GM21515 (cell line): ENCODE measurements around the gene MMP17.
"Not testable (repeated sequence)": the region's sequence is repeated elsewhere in the genome, so short reads cannot be mapped to it uniquely, and the experiment has no call there.

Experiments
- ATAC-seq: cut with Tn5 transposase; IDR thresholded peaks from one replicate; pipeline ENCODE4 v1.9.1; 2021; ENCODE audit not compliant: unreplicated experiment

The MMP17 gene

DNA sequence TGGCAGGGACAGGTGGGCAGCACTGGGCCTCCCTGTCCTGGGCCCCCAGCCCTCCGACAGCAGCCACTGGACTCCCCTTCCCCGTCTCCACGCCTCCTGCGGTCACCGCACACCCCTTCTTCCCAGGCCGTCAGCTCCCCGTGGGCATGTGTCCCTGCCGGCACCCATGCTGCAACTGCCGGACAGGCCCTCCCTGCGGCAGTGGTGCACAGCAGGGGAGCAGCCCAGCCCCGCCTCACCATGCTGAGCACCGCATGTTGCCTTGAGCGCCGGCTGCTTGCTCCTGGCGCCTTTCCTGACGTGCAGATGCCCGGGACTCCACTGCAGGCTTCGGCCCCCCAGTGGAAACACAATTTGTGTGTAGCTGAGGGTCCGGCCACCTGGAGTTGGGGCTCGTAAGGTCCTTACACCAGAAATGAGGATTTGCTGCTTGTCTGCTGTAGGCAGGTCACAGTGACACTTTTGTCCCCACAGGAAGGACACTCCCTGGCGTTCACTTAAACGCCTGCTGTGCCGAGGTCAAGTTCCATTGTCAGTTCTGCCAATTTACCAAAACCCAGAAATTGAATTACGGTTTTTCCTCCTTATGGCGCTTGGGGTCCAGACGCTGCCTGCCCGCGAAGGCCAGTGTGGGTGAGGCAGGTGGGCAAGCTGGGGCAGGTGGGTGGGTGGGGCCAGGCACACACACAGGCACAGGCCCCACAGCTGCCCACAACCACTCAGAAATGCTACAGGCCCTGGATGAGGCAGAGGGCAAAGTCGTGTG is 28.2 kb upstream of the MMP17 start:
- ATAC-seq, result no peak

GRCh38 chr12:131800594-131801135 is 27.5 kb upstream of the MMP17 start:
- no peak for ATAC-seq

DNA sequence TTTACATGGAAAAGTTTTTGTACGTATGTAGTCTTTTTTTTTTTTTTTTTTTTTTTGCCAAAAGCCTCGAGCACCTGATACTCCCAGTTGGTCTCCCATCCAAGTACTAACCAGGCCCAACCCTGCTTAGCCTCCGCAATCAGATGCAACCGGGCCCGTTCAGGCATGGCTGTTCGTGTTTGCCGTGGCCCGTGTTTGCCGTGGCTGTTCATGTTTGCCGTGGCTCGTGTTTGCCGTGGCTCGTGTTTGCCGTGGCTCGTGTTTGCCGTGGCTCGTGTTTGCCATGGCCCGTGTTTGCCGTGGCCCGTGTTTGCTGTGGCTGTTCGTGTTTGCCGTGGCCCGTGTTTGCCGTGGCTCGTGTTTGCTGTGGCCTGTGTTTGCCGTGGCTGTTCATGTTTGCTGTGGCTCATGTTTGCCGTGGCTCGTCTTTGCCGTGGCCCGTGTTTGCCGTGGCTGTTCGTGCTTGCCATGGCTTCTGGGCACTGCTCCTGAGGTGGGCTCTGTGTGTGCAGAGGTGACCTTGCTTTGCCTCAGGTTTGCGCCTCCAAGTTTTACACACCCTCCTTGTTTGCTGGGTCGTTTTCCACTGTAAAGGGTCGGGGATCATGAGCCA is 26.8 kb upstream of the MMP17 start:
- ATAC-seq, result no peak

DNA sequence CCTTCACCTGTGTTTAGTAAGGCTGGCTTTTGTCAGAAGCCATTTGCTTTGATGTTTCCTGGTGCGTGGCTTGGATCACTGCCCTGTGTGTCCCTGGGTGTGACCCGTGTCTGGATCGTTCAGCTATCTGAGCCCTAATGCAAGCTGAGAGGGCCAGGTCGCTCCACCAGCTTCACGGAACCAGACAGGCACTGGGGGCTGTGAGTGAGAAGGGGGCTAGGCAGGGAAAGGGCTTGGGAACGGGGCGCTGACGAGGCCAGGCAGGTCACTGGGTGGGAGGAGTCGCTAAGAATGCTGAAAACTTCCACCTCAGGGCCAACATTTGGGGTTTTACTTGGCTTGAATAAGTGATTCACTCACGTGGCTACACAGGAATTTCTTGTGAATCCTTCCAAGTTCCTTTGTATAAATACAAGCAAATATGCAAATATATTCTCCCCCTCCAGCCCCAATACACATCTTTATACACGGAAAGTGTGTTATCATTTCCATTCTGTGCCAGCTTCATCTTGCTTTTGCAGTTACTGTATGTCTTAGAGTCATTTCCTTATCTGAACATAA is 24.2 kb upstream of the MMP17 start:
- no peak for ATAC-seq

DNA sequence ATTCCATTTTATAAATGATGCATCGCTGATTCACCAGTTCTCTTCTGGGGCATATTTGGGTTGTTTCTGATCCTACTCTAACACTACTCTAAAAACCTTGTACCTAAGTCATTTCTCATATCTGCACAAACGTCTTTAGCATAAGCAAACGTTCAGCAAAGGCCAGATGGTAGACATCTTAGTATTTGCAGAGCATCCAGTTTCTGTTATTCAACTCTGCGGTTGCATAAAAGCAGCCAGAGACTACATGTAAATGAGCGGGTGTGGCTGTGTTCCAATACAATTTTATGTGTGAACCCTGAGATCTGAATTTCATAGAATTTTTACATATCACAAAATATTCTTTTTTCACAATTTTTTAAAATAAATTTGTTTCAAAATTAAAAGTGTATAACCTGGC is 22.8 kb upstream of the MMP17 start:
- no peak for ATAC-seq

GRCh38 chr12:131806674-131807073 is 21.5 kb upstream of the MMP17 start:
- no peak for ATAC-seq

GRCh38 chr12:131808744-131809371 is 19.3 kb upstream of the MMP17 start:
- peak; percentile 56 for ATAC-seq

GRCh38 chr12:131809476-131810254 is 18.5 kb upstream of the MMP17 start:
- ATAC-seq, result not testable (repeated sequence)

- no peak for ATAC-seq
These were observed 17.5 kb upstream of the MMP17 start for GRCh38 chr12:131810726-131811125.

- no peak for ATAC-seq
These were observed 13.1 kb upstream of the MMP17 start for GRCh38 chr12:131815131-131815530.

- no peak for ATAC-seq
These were observed 11.7 kb upstream of the MMP17 start for GRCh38 chr12:131816495-131816894.

- ATAC-seq, result no peak
These were observed 11.0 kb upstream of the MMP17 start for GRCh38 chr12:131817241-131817640.

DNA sequence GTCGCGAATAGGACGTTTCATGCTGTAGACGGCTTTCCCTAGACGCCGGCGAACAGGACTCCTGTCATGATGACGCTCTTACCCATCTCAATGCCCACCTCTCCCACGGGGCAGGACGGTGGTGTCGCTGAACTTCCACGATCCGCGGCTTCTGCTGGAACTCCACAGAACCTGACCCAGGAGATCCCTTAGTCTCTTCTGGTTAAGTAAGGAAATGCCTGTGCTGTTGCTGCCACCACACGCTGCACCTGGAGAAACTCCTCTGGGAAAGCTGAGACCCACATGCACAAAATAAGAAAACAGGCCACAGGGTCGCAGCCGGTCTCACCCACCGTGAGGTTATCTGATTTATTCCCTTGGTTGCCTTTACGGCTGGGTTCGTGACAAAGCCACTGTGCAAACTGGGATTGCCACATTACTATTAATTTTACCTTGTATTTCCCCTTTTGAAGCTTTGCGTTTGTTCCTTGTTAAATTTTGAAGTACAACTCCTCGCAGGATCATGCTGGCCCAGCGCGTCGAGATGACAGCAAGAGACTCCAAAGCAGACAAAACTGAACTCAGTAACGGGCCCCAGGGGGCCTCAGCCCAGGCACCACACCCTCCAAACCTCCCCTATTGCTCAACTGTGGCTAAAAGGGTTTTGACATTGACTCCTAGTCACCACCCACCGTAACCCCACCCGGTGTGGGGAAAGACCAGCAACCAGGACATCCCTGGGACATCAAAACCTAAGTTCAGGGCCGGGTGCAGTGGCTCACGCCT is 9.2 kb upstream of the MMP17 start:
- no peak for ATAC-seq

DNA sequence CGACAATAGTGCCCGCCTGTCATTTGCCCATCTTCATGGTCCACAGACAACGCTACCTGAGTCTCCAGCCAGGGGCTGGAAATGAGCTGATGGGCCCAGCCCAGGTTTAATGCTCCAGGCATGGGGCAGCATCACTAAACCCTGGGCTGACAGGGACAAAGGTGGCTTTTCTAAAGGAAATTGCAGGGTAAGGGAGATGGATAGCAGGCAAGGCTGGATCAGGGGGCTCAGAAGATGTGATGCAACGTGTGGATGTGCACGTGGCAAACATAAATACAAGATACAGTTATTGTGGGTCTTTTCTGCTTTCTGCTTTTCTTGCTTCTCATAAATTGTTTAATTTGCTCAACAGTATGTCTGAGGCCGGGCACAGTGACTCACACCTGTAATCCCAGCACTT is 3.7 kb upstream of the MMP17 start:
- ATAC-seq, result no peak

DNA sequence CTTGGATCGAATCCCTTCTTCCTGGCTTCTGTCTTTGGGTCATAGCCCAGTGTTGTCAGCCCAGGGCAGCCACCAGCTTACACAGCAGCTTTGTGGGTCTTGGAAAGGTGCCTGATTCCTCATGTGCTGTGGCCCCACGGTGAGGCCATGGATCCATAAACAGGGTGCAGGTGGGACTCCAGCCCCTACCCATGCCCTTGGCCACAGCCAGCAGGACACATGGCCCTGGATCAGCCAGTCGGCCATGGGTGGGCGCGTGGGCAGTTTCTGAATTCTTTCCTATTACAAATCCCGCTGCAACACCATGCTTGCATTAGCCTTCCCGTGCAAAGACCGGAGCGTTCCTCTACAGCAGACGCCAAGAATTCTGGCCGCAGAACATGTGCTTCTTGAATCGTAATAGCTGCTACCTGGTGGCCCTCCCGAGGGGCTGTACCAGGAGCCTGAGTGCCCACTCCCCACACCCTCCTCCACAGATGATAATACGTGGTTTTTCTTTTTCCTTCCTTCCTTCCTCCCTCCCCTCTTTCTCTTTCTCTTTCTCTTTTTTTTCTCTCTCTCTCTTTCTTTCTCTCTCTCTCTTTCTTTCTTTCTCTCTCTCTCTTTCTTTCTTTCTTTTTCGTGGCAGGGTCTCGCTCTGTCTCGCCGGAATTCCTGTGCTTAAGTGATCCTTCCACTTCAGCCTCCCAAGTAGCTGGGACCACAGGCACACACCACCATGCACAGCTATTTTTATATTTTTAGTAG is 2.9 kb upstream of the MMP17 start:
- no peak for ATAC-seq

DNA sequence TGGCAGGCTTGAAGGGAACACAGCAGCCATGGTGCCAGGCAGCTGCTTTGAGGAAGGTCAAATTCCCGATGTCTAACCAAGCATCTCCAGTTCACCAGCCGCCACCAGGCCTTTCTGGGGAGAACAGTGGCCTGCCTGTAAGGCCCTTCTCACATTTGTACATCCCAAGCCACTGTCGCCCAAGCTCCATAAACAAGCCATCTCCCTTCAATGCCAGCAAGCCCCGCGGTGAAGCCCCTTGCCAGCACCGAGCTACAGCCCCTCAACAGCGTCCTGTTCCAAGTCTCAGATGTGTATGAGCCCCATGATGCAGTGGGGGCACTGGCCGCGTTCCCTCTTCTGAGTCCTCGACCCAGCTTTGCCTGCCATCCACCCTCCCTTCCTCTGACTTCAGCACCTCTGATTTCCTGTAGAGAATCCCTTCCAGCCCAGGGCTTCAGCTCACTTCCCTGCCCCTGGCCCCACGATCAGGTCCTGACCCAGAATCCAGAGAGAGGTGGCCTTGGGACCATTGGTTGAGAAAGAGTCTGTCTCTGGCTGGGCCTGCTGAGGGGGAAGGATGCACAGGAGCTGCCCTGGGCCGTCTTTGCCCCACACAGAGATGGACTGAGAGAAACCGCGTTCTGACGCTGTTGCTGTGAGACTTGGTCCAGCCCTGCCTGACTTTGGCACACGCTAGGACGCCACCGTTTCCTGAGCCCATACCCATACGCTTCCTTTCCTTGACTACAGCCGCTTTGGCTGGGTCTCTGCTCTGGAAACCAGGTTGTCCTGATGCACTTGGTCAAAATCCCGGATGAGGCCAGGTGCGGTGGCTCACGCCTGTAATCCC is 1.9 kb upstream of the MMP17 start:
- no peak for ATAC-seq

- no peak for ATAC-seq
These were observed 620 bp downstream of the MMP17 start for GRCh38 chr12:131828671-131829355.

- ATAC-seq, result no peak
These were observed 1.2 kb downstream of the MMP17 start for GRCh38 chr12:131829356-131829747.
